ENCODE measurements around the gene DGKH. TPM values are rescaled to one million over a fixed set of nuclear protein-coding genes. Genes with fewer than 3 reads are reported as not detected.
"Not testable (repeated sequence)": the region's sequence is repeated elsewhere in the genome, so short reads cannot be mapped to it uniquely, and the experiment has no call there.

Gene DGKH
- total RNA-seq, 1 donor from 2014 or later, result 16.8 TPM

DNA sequence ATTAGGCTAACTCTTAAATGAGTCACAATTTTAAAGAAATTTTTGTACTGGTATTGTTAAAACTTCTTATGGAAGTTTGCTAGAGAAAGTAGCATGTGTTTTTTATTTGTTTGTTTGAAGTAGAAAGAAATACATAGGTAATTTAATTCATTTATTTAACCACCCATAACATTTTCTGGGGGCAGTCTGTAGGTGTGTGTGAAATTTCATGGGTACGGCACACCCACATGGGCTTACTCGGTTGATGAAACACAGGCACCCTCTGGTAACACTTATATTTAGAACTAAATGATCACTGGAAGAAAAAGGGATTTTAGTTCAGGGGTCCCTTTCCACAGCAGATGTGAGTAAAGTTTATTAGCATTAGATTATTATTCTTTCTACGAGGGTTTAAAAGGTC is 88.1 kb downstream of the DGKH start:
- Histone ChIP-seq H3K4me3 (ENCODE audit: low read depth, low read length) (no peak overlapping the region), H3K27me3 (ENCODE audit: control insufficient read depth, insufficient read depth, low read length) (no peaks in the 10 kb centered on the region), H3K36me3 (ENCODE audit: control insufficient read depth, insufficient read depth, low read length) (peaks cover 10% of the 10 kb centered on the region)
- FAIRE-seq, result no peak
- TF ChIP-seq, protein P1, sequence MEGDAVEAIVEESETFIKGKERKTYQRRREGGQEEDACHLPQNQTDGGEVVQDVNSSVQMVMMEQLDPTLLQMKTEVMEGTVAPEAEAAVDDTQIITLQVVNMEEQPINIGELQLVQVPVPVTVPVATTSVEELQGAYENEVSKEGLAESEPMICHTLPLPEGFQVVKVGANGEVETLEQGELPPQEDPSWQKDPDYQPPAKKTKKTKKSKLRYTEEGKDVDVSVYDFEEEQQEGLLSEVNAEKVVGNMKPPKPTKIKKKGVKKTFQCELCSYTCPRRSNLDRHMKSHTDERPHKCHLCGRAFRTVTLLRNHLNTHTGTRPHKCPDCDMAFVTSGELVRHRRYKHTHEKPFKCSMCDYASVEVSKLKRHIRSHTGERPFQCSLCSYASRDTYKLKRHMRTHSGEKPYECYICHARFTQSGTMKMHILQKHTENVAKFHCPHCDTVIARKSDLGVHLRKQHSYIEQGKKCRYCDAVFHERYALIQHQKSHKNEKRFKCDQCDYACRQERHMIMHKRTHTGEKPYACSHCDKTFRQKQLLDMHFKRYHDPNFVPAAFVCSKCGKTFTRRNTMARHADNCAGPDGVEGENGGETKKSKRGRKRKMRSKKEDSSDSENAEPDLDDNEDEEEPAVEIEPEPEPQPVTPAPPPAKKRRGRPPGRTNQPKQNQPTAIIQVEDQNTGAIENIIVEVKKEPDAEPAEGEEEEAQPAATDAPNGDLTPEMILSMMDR (IDR thresholded peaks at IDR 0.05; ENCODE audit: insufficient read depth, low read length, severe bottlenecking), result no peak
- no peak for DNase-seq (ENCODE audit: low read depth)

- H3K27me3 ChIP-seq (ENCODE audit: control insufficient read depth, insufficient read depth, low read length), result no peaks in the 10 kb centered on the region
- H3K4me3 ChIP-seq (ENCODE audit: low read depth, low read length), result no peak overlapping the region
- peaks cover 7% of the 10 kb centered on the region for H3K36me3 ChIP-seq (ENCODE audit: control insufficient read depth, insufficient read depth, low read length)
- TF ChIP-seq, protein P1 (IDR thresholded peaks at IDR 0.05; ENCODE audit: insufficient read depth, low read length, severe bottlenecking), result no peak
- FAIRE-seq (no peak), DNase-seq (ENCODE audit: low read depth) (peak; percentile 33)
Measured at GRCh38 chr13:42137856-42138537, 89.5 kb downstream of the DGKH start.

- Histone ChIP-seq H3K4me3 (ENCODE audit: low read depth, low read length) (no peak overlapping the region), H3K27me3 (ENCODE audit: control insufficient read depth, insufficient read depth, low read length) (no peaks in the 10 kb centered on the region), H3K36me3 (ENCODE audit: control insufficient read depth, insufficient read depth, low read length) (peaks cover 8% of the 10 kb centered on the region)
- TF ChIP-seq, protein P1 (IDR thresholded peaks at IDR 0.05; ENCODE audit: insufficient read depth, low read length, severe bottlenecking), result no peak
- no peak for DNase-seq (ENCODE audit: low read depth)
- FAIRE-seq, result no peak
Measured at GRCh38 chr13:42140494-42140893, 92.0 kb downstream of the DGKH start.

- FAIRE-seq; H3K36me3 ChIP-seq (ENCODE audit: control insufficient read depth, insufficient read depth, low read length); H3K27me3 ChIP-seq (ENCODE audit: control insufficient read depth, insufficient read depth, low read length); H3K4me3 ChIP-seq (ENCODE audit: low read depth, low read length); DNase-seq (ENCODE audit: low read depth): not testable (repeated sequence)
Measured at GRCh38 chr13:42141052-42141451, 92.6 kb downstream of the DGKH start.

DNA sequence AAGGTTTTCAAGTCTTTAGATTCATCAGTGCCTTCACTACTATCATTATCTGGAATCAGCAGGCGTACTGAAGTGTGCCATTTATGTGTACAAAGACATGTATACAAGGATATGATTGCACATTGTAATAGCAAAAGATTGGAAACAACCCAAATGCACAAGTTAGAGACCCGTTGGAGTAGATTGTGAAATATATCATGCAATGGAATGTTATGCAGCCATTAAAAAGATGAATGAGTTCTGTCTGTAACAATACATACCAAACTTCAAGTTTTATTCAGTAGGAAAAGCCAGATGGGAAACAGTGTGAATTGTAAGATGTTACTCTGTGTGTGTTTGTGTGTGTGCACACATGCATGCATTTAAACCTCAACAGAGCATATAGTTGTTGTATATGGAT is 97.9 kb downstream of the DGKH start:
- no peak overlapping the region for H3K4me3 ChIP-seq (ENCODE audit: low read depth, low read length)
- DNase-seq (ENCODE audit: low read depth) (no peak), FAIRE-seq (no peak)
- TF ChIP-seq, protein P1 (IDR thresholded peaks at IDR 0.05; ENCODE audit: insufficient read depth, low read length, severe bottlenecking), result no peak
- H3K27me3 ChIP-seq (ENCODE audit: control insufficient read depth, insufficient read depth, low read length), result no peaks in the 10 kb centered on the region
- H3K36me3 ChIP-seq (ENCODE audit: control insufficient read depth, insufficient read depth, low read length), result peaks cover 8% of the 10 kb centered on the region

DNA sequence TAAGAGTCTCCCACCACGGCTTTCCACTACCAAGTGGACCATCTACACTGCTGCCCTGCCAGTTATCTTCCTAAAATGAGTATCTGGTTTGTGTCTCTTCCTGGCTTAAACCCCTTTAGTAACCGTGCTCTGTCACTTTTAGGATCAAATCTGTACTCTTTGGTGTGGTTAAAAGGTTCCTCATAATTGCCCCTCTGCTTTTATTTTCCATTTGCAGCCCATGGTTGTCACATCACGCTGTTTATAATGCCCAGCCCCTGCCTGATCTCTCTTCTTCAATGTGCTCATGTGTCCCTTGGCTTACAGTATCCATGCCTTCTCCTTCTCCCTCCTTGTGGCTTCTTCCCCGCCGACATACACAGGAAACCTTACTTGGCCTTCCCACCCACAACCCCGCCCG is 100.1 kb downstream of the DGKH start:
- peaks cover 8% of the 10 kb centered on the region for H3K36me3 ChIP-seq (ENCODE audit: control insufficient read depth, insufficient read depth, low read length)
- FAIRE-seq (no peak), DNase-seq (ENCODE audit: low read depth) (no peak)
- no peaks in the 10 kb centered on the region for H3K27me3 ChIP-seq (ENCODE audit: control insufficient read depth, insufficient read depth, low read length)
- H3K4me3 ChIP-seq (ENCODE audit: low read depth, low read length), result no peak overlapping the region
- TF ChIP-seq, protein P1 (IDR thresholded peaks at IDR 0.05; ENCODE audit: insufficient read depth, low read length, severe bottlenecking), result no peak

Measured in bronchial epithelial cell (primary cell).